LNCaP clone FGC (cell line): ENCODE measurements around the gene GRHPR.

ENCODE experiments used
- DNase-seq: peaks from one replicate; pipeline ENCODE4 v3.0.0-alpha.2; 2011; ENCODE audit warnings: low read depth
- H3K4me3 ChIP-seq: 2 replicates; pipeline ENCODE4 v1.5.1; 2011; ENCODE audit warnings: mild to moderate bottlenecking, low read depth, low read length, control low read depth
- CTCF ChIP-seq: IDR thresholded peaks from 2 replicates; pipeline ENCODE4 v1.5.1; 2012; ENCODE audit warnings: mild to moderate bottlenecking; ENCODE audit not compliant: control insufficient read depth, insufficient read depth; ENCODE audit errors: extremely low read depth

Gene GRHPR

GRCh38 chr9:37437621-37438020, 15.1 kb downstream of the GRHPR start:
- TF ChIP-seq CTCF = no peak
- DNase-seq = no peak
- no peak overlapping the region for H3K4me3 ChIP-seq

GRCh38 chr9:37438359-37438758, 15.9 kb downstream of the GRHPR start:
- no peak overlapping the region for H3K4me3 ChIP-seq
- TF ChIP-seq CTCF = no peak
- DNase-seq = no peak

- no peak for DNase-seq
- no peak overlapping the region for H3K4me3 ChIP-seq
- TF ChIP-seq CTCF = no peak
These were observed 19.4 kb downstream of the GRHPR start for GRCh38 chr9:37441776-37442370.

- no peak overlapping the region for H3K4me3 ChIP-seq
- no peak for DNase-seq
- TF ChIP-seq CTCF = no peak
These were observed 20.1 kb downstream of the GRHPR start for GRCh38 chr9:37442556-37442955.

- no peak for DNase-seq
- H3K4me3 ChIP-seq = no peak overlapping the region
- TF ChIP-seq CTCF = no peak
These were observed 21.1 kb downstream of the GRHPR start for GRCh38 chr9:37443566-37443965.

GRCh38 chr9:37444890-37445289, 22.4 kb downstream of the GRHPR start:
- no peak for TF ChIP-seq CTCF
- no peak for DNase-seq
- no peak overlapping the region for H3K4me3 ChIP-seq

- no peak for TF ChIP-seq CTCF
- H3K4me3 ChIP-seq = no peak overlapping the region
- DNase-seq = no peak
These were observed 23.3 kb downstream of the GRHPR start for GRCh38 chr9:37445832-37446231.
